H9 (cell line): ENCODE data around the gene KMT2B. TPM values are rescaled to one million over a fixed set of nuclear protein-coding genes. Genes with fewer than 3 reads are reported as not detected.

Experiments used
- DNase-seq: peaks from one replicate; pipeline ENCODE4 v3.0.0-alpha.2; 2017
- H2AFZ ChIP-seq: one replicate; pipeline ENCODE4 v1.6.1; 2013; ENCODE audit warnings: mild to moderate bottlenecking, low read length, control low read depth, moderate library complexity
- H2AK5ac ChIP-seq: 2 replicates; pipeline ENCODE4 v1.6.1; 2013; ENCODE audit warnings: low read length, control low read depth, mixed read lengths; ENCODE audit not compliant: insufficient read length
- H2BK120ac ChIP-seq: one replicate; pipeline ENCODE4 v1.6.1; 2013; ENCODE audit warnings: low read depth, mild to moderate bottlenecking, low read length, control low read depth, inconsistent platforms; ENCODE audit not compliant: poor library complexity, severe bottlenecking
- H2BK12ac ChIP-seq: 2 replicates; pipeline ENCODE4 v1.6.1; 2013; ENCODE audit warnings: low read length, control low read depth, mixed read lengths, low read depth; ENCODE audit not compliant: insufficient read length
- H2BK15ac ChIP-seq: 2 replicates; pipeline ENCODE4 v1.6.1; 2013; ENCODE audit warnings: low read depth, low read length, control low read depth
- H2BK20ac ChIP-seq: one replicate; pipeline ENCODE4 v1.6.1; 2013; ENCODE audit warnings: low read depth, mild to moderate bottlenecking, low read length, control low read depth, inconsistent platforms; ENCODE audit not compliant: poor library complexity, severe bottlenecking
- H2BK5ac ChIP-seq: 2 replicates; pipeline ENCODE4 v1.6.1; 2013; ENCODE audit warnings: low read length, control low read depth, mixed read lengths; ENCODE audit not compliant: insufficient read length
- H3K14ac ChIP-seq: 2 replicates; pipeline ENCODE4 v1.6.1; 2013; ENCODE audit warnings: low read length, control low read depth; ENCODE audit not compliant: insufficient read depth
- H3K18ac ChIP-seq: 2 replicates; pipeline ENCODE4 v1.6.1; 2013; ENCODE audit warnings: low read depth, mild to moderate bottlenecking, mixed read lengths, low read length, control low read depth; ENCODE audit not compliant: insufficient read length
- H3K23ac ChIP-seq: 2 replicates; pipeline ENCODE4 v1.6.1; 2013; ENCODE audit warnings: low read length, control low read depth, mixed read lengths, low read depth; ENCODE audit not compliant: insufficient read length
- H3K23me2 ChIP-seq: 2 replicates; pipeline ENCODE4 v1.6.1; 2013; ENCODE audit warnings: low read depth, mild to moderate bottlenecking, mixed read lengths, low read length, control low read depth; ENCODE audit not compliant: insufficient read length, poor library complexity, severe bottlenecking
- H3K27ac ChIP-seq: 2 replicates; pipeline ENCODE4 v1.5.1; 2013; ENCODE audit warnings: low read length, control low read depth, mixed read lengths, low read depth; ENCODE audit not compliant: insufficient read length
- H3K27me3 ChIP-seq: 2 replicates; pipeline ENCODE4 v1.6.1; 2013; ENCODE audit warnings: low read length, control low read depth, inconsistent platforms; ENCODE audit not compliant: insufficient read depth
- H3K4ac ChIP-seq: 2 replicates; pipeline ENCODE4 v1.6.1; 2013; ENCODE audit warnings: low read depth, mild to moderate bottlenecking, control low read depth, inconsistent platforms, low read length, moderate library complexity
- H3K4me1 ChIP-seq: 2 replicates; pipeline ENCODE4 v1.6.1; 2013; ENCODE audit warnings: low read length, control low read depth, inconsistent platforms; ENCODE audit not compliant: insufficient read depth
- H3K4me2 ChIP-seq: 2 replicates; pipeline ENCODE4 v1.6.1; 2013; ENCODE audit warnings: low read length, control low read depth, mixed read lengths; ENCODE audit not compliant: insufficient read length, insufficient read depth
- H3K56ac ChIP-seq: 2 replicates; pipeline ENCODE4 v1.6.1; 2013; ENCODE audit warnings: low read depth, mild to moderate bottlenecking, mixed read lengths, low read length, control low read depth; ENCODE audit not compliant: insufficient read length
- H3K79me1 ChIP-seq: 2 replicates; pipeline ENCODE4 v1.6.1; 2013; ENCODE audit warnings: low read depth, mild to moderate bottlenecking, moderate library complexity, low read length, control low read depth, inconsistent platforms; ENCODE audit not compliant: insufficient read depth, poor library complexity, severe bottlenecking
- H3K79me2 ChIP-seq: 2 replicates; pipeline ENCODE4 v1.6.1; 2013; ENCODE audit warnings: low read length, control low read depth, inconsistent platforms; ENCODE audit not compliant: insufficient read depth
- H3K9ac ChIP-seq: 2 replicates; pipeline ENCODE4 v1.6.1; 2013; ENCODE audit warnings: low read length, control low read depth, mixed read lengths; ENCODE audit not compliant: insufficient read length; ENCODE audit errors: extremely low read depth
- H3K9me3 ChIP-seq: one replicate; pipeline ENCODE4 v1.6.1; 2013; ENCODE audit warnings: low read depth, low read length, inconsistent platforms; ENCODE audit not compliant: control insufficient read depth
- H3T11ph ChIP-seq: one replicate; pipeline ENCODE4 v1.6.1; 2013; ENCODE audit warnings: mild to moderate bottlenecking, low read length, control low read depth, inconsistent platforms
- H4K20me1 ChIP-seq: one replicate; pipeline ENCODE4 v1.6.1; 2013; ENCODE audit not compliant: control insufficient read depth, insufficient read length, insufficient read depth
- H4K5ac ChIP-seq: 2 replicates; pipeline ENCODE4 v1.6.1; 2013; ENCODE audit warnings: low read depth, mild to moderate bottlenecking, mixed read lengths, low read length, control low read depth; ENCODE audit not compliant: insufficient read length
- H4K8ac ChIP-seq: replicated peaks from 2 replicates; pipeline ENCODE4 v1.6.1; 2013; ENCODE audit warnings: low read length, control low read depth, mixed read lengths, low read depth; ENCODE audit not compliant: insufficient read length
- H4K91ac ChIP-seq: 2 replicates; pipeline ENCODE4 v1.6.1; 2013; ENCODE audit warnings: low read depth, mild to moderate bottlenecking, moderate library complexity, mixed read lengths, low read length, control low read depth; ENCODE audit not compliant: insufficient read length
- H3K27ac Mint-ChIP-seq, 3 experiments: 2 replicates in 2 of 3; 3 replicates in 1 of 3; pipeline ENCODE4 v1.8.0; 2020 to 2021; ENCODE audit warnings: mixed read lengths in 3 of 3, mild to moderate bottlenecking in 1 of 3, moderate library complexity in 1 of 3
- H3K27me3 Mint-ChIP-seq: 2 replicates; pipeline ENCODE4 v1.8.0; 2021; ENCODE audit warnings: low read depth, mild to moderate bottlenecking, moderate library complexity, mixed read lengths
- H3K36me3 Mint-ChIP-seq, 3 experiments: 2 replicates in 2 of 3; 3 replicates in 1 of 3; pipeline ENCODE4 v1.8.0; 2020 to 2021; ENCODE audit warnings: low read depth in 3 of 3, mixed read lengths in 3 of 3; ENCODE audit not compliant: insufficient read depth in 1 of 3
- H3K4me1 Mint-ChIP-seq, 2 experiments: 2 replicates each; pipeline ENCODE4 v1.8.0; 2020; ENCODE audit warnings: mixed read lengths in 2 of 2
- H3K4me3 Mint-ChIP-seq, 2 experiments: 2 replicates in 1 of 2; 3 replicates in 1 of 2; pipeline ENCODE4 v1.8.0; 2020 to 2021; ENCODE audit warnings: mild to moderate bottlenecking in 2 of 2, mixed read lengths in 2 of 2, moderate library complexity in 1 of 2
- H3K9me3 Mint-ChIP-seq, 2 experiments: 2 replicates in 1 of 2; 3 replicates in 1 of 2; pipeline ENCODE4 v1.8.0; 2020; ENCODE audit warnings: mild to moderate bottlenecking in 2 of 2, mixed read lengths in 2 of 2, moderate library complexity in 1 of 2
- CTCF ChIP-seq: fragments of 200-600 bp; sonication (generic); conservative IDR thresholded peaks from 3 replicates; pipeline ENCODE4 v1.8.0; 2021; ENCODE audit warnings: antibody characterized with exemption, mild to moderate bottlenecking
- WGBS: extraction: QIAGEN DNeasy Blood & Tissue Kit; methylation state at CpG from one replicate; pipeline ENCODE4 v1.1.7; 2013; ENCODE audit warnings: missing lambda C conversion rate, low lambda C conversion rate, mixed read lengths; ENCODE audit not compliant: insufficient read length; ENCODE audit errors: extremely low coverage; 5-methylcytosine and 5-hydroxymethylcytosine counted together
- total RNA-seq: library from RNA; stranded (reverse); gene quantifications from 2 replicates; pipeline ENCODE4 v1.2.1, GENCODE V29; 2021

KMT2B gene
- total RNA-seq, 1 experiment from 2014 or later: 47.7 TPM

- Histone ChIP-seq H4K20me1 (no peaks in the 10 kb centered on the region), H3K14ac (no peak overlapping the region), H4K8ac (no peak overlapping the region), H2AK5ac (no peak overlapping the region), H3K4me1 (no peaks in the 10 kb centered on the region), H3K27me3 (no peaks in the 10 kb centered on the region), H4K91ac (no peak overlapping the region), H3K23ac (no peak overlapping the region), H4K5ac (no peak overlapping the region), H3K79me2 (no peaks in the 10 kb centered on the region), H3K4ac (no peak overlapping the region), H2BK15ac (no peak overlapping the region), H3K9me3 (no peaks in the 10 kb centered on the region), H3K23me2 (no peaks in the 10 kb centered on the region), H2AFZ (no peak overlapping the region), H3K27ac (no peak overlapping the region), H3T11ph (no peak overlapping the region), H3K79me1 (no peaks in the 10 kb centered on the region), H2BK5ac (no peak overlapping the region), H3K4me2 (no peak overlapping the region), H3K9ac (no peak overlapping the region), H2BK120ac (no peak overlapping the region), H2BK12ac (no peak overlapping the region), H2BK20ac (no peak overlapping the region), H3K18ac (no peak overlapping the region), H3K56ac (no peak overlapping the region)
- Mint-ChIP-seq H3K4me3 (no peak overlapping the region), H3K4me1 (peaks cover 0 to 8% of the 10 kb centered on the region in 2 experiments; a peak in 1 of 4 replicates), H3K9me3 (peaks cover 0 to 3% of the 10 kb centered on the region in 2 experiments; a peak in 3 of 5 replicates), H3K27me3 (peaks cover 11% of the 10 kb centered on the region), H3K36me3 (no peaks in the 10 kb centered on the region), H3K27ac (no peak overlapping the region)
- no peak for TF ChIP-seq CTCF
- WGBS: no CpG with 5 or more reads among the region's 4 CpGs
- no peak for DNase-seq
These were observed 21.0 kb upstream of the KMT2B start for GRCh38 chr19:35696835-35697234.
